Sigmoid colon (tissue), 7 donors: ENCODE data around the gene FGGY. TPM values are rescaled to one million over a fixed set of nuclear protein-coding genes. Genes with fewer than 3 reads are reported as not detected.

Source experiments
- DNase-seq: peaks from one replicate; pipeline ENCODE4 v3.0.0-alpha.2; 2019
- H3K27ac ChIP-seq, 4 donors: fragments of 200-600 bp; sonication (generic); one replicate each; pipeline ENCODE4 v1.5.1; 2016 to 2019; ENCODE audit warnings: mild to moderate bottlenecking in 1 of 4
- H3K27me3 ChIP-seq, 3 donors: fragments of 200-600 bp; sonication (generic); one replicate each; pipeline ENCODE4 v1.5.1; 2019; ENCODE audit warnings: mild to moderate bottlenecking in 1 of 3
- H3K36me3 ChIP-seq, 4 donors: fragments of 200-600 bp; sonication (generic); one replicate each; pipeline ENCODE4 v1.5.1; 2016 to 2019
- H3K4me1 ChIP-seq, 4 donors: fragments of 200-600 bp; sonication (generic); one replicate each; pipeline ENCODE4 v1.5.1; 2017 to 2019
- H3K4me3 ChIP-seq, 4 donors: fragments of 200-600 bp; sonication (generic); one replicate each; pipeline ENCODE4 v1.5.1; 2017 to 2019; ENCODE audit warnings: mild to moderate bottlenecking in 2 of 4, moderate library complexity in 1 of 4
- H3K9me3 ChIP-seq, 4 donors: fragments of 200-600 bp in 3 of 4; sonication (generic) in 3 of 4; one replicate each; pipeline versions ENCODE4 v1.5.1 to v1.6.1; 2013 to 2019
- CTCF ChIP-seq, 4 experiments: fragments of 450-650 bp in 3 of 4; fragments of 200-600 bp in 1 of 4; IDR thresholded peaks; one replicate each; pipeline ENCODE4 v1.5.1; 2016 to 2019; ENCODE audit warnings: antibody characterized with exemption in 4 of 4, mild to moderate bottlenecking in 3 of 4, moderate library complexity in 2 of 4
- EP300 ChIP-seq, 4 donors: sonication (generic); formaldehyde crosslinking; IDR thresholded peaks; one replicate each; pipeline ENCODE4 v1.6.1; 2017; ENCODE audit warnings: antibody characterized with exemption in 4 of 4
- POLR2A ChIP-seq, 2 donors: fragments of 450-650 bp; IDR thresholded peaks; one replicate each; pipeline ENCODE4 v1.6.1; 2016; ENCODE audit warnings: antibody characterized with exemption in 2 of 2, mild to moderate bottlenecking in 2 of 2, moderate library complexity in 2 of 2
- POLR2AphosphoS5 ChIP-seq, 4 donors: sonication (generic); formaldehyde crosslinking; IDR thresholded peaks; one replicate each; pipeline ENCODE4 v1.6.1; 2017; ENCODE audit warnings: antibody characterized with exemption in 4 of 4
- WGBS, 2 donors: extraction: QIAGEN DNeasy Blood & Tissue Kit; methylation state at CpG; one replicate each; pipeline ENCODE4 v1.1.7; 2013; 5-methylcytosine and 5-hydroxymethylcytosine counted together
- intact Hi-C: fragments of 100-400 bp; cut with DNase I; formaldehyde crosslinking; loops from one replicate; pipeline ENCODE4 v1.15.1; 2023
- polyA plus RNA-seq, 3 donors: library from polyadenylated mRNA; stranded (reverse); fragments of 200-250 nt; gene quantifications; one replicate each; pipeline ENCODE4 v1.2.3, GENCODE V29; 2013
- total RNA-seq, 4 donors: library from RNA; depleted of rRNA; stranded (reverse); fragments of >200 nt; gene quantifications; one replicate each; pipeline ENCODE4 v1.1.0, GENCODE V29; 2016
- donor health status: healthy with polysubstance abuse.
- donor health status: Bipolar disorder and iron deficiency.
- donor health status: healthy.

FGGY gene
- total and polyA plus RNA-seq, 7 donors: 4.8 to 54.1 (median 20.5) TPM

GRCh38 chr1:59693406-59693805, 396.5 kb downstream of the FGGY start:
- WGBS, 2 donors: 68 to 87% methylated on average over 5 of the region's 5 CpGs
- TF ChIP-seq POLR2A (IDR thresholded peaks at IDR 0.05) (no peak), POLR2AphosphoS5 (IDR thresholded peaks at IDR 0.05) (no peak), CTCF (IDR thresholded peaks at IDR 0.05) (no peak), EP300 (IDR thresholded peaks at IDR 0.05) (no peak)
- intact Hi-C loops: no loop called here

GRCh38 chr1:59695252-59695651, 398.4 kb downstream of the FGGY start:
- H3K4me3 ChIP-seq: no peak overlapping the region
- no peaks in the 10 kb centered on the region for H3K27me3 ChIP-seq
- WGBS, 2 donors: 86 to 96% methylated on average over 5 of the region's 5 CpGs
- no peak for DNase-seq
- no peaks in the 10 kb centered on the region for H3K9me3 ChIP-seq
- intact Hi-C loops: loop anchor here (5.0 kb wide), 4 partner anchors 398 to 953 kb away; partner anchors contain the start of gene FGGY
- TF ChIP-seq POLR2A (IDR thresholded peaks at IDR 0.05) (no peak), EP300 (IDR thresholded peaks at IDR 0.05) (no peak), POLR2AphosphoS5 (IDR thresholded peaks at IDR 0.05) (no peak), CTCF (IDR thresholded peaks at IDR 0.05) (no peak)
- H3K4me1 ChIP-seq: peaks cover 0 to 62% (median 24%) of the 10 kb centered on the region in 4 donors
- no peak overlapping the region for H3K27ac ChIP-seq
- no peaks in the 10 kb centered on the region for H3K36me3 ChIP-seq

More at GRCh38 chr1:59693406-59693805, 396.5 kb downstream of the FGGY start:
- H3K4me3 ChIP-seq: no peak overlapping the region
- H3K27ac ChIP-seq: no peak overlapping the region
- peaks cover 0 to 45% (median 14%) of the 10 kb centered on the region in 4 donors for H3K4me1 ChIP-seq
- no peaks in the 10 kb centered on the region for H3K9me3 ChIP-seq
- no peak for DNase-seq
- H3K36me3 ChIP-seq: no peaks in the 10 kb centered on the region
- no peaks in the 10 kb centered on the region for H3K27me3 ChIP-seq

- WGBS, 2 donors: 75 to 91% methylated on average over 8 of the region's 8 CpGs
- TF ChIP-seq POLR2A (IDR thresholded peaks at IDR 0.05): no peak
- TF ChIP-seq CTCF (IDR thresholded peaks at IDR 0.05): no peak
- TF ChIP-seq EP300 (IDR thresholded peaks at IDR 0.05): no peak
- no peak for TF ChIP-seq POLR2AphosphoS5 (IDR thresholded peaks at IDR 0.05)
- DNase-seq: no peak
- Histone ChIP-seq H3K4me1 (peaks cover 0 to 51% (median 24%) of the 10 kb centered on the region in 4 donors), H3K4me3 (no peak overlapping the region), H3K27ac (peak overlapping the region in 1 of 4 donors; percentile 4), H3K9me3 (no peaks in the 10 kb centered on the region), H3K36me3 (no peaks in the 10 kb centered on the region), H3K27me3 (no peaks in the 10 kb centered on the region)
- intact Hi-C loops: loop anchor here (5.0 kb wide), 4 partner anchors 399 to 954 kb away; partner anchors contain the start of gene FGGY
These were observed 399.7 kb downstream of the FGGY start for GRCh38 chr1:59696421-59697115.

- no peaks in the 10 kb centered on the region for H3K36me3 ChIP-seq
These were observed 400.4 kb downstream of the FGGY start for GRCh38 chr1:59697150-59697800.

More at GRCh38 chr1:59697150-59697800, 400.4 kb downstream of the FGGY start:
- DNase-seq: no peak
- H3K27me3 ChIP-seq: no peaks in the 10 kb centered on the region
- TF ChIP-seq POLR2A (IDR thresholded peaks at IDR 0.05) (no peak), POLR2AphosphoS5 (IDR thresholded peaks at IDR 0.05) (no peak), CTCF (IDR thresholded peaks at IDR 0.05) (no peak)
- peak overlapping the region in 3 of 4 donors; percentile 4 to 51 (median 4) for H3K27ac ChIP-seq
- 34 to 76% methylated on average over 8 of the region's 8 CpGs for WGBS, 2 donors
- no peaks in the 10 kb centered on the region for H3K9me3 ChIP-seq
- intact Hi-C loops: loop anchor here (5.0 kb wide), 4 partner anchors 400 to 955 kb away; partner anchors contain the start of gene FGGY
- H3K4me3 ChIP-seq: no peak overlapping the region
- H3K4me1 ChIP-seq: peaks cover 0 to 44% (median 24%) of the 10 kb centered on the region in 4 donors
